ENCODE results near the gene HSDL1.

- TF ChIP-seq CTCF (IDR thresholded peaks at IDR 0.05) (no peak), EZH2 (IDR thresholded peaks at IDR 0.05; ENCODE audit: borderline replicate concordance, insufficient read depth, low read depth, low read length, poor library complexity, severe bottlenecking) (no peak)
These were observed 8.4 kb downstream of the HSDL1 start for GRCh38 chr16:84136331-84137125.

Data from B cell (primary cell).